Fibroblast of lung (primary cell): ENCODE results near the gene MORN3.

ENCODE experiments used
- CTCF ChIP-seq, 2 donors: IDR thresholded peaks in 1 of 2; conservative IDR thresholded peaks in 1 of 2; 1 replicate in 1 of 2; 2 replicates in 1 of 2; pipeline ENCODE4 v1.5.1; 2011 to 2012; ENCODE audit warnings: low read length in 2 of 2, control low read depth in 1 of 2, inconsistent platforms in 1 of 2, low read depth in 1 of 2, mild to moderate bottlenecking in 1 of 2
- EZH2 ChIP-seq: IDR thresholded peaks from 2 replicates; pipeline ENCODE4 v1.5.1; 2012; ENCODE audit warnings: low read length, control low read depth, mild to moderate bottlenecking; ENCODE audit errors: missing control alignments

GRCh38 chr12:121638298-121639202, 30.9 kb downstream of the MORN3 start:
- TF ChIP-seq CTCF (conservative IDR thresholded peaks at IDR 0.05 in 1 of 2, IDR thresholded peaks at IDR 0.05 in 1 of 2; ENCODE audit: low read depth in 1 of 2, low read length in 2 of 2): no peak
- no peak for TF ChIP-seq EZH2
